ENCODE results near the gene KAT5.
"Not testable (repeated sequence)": the region's sequence is repeated elsewhere in the genome, so short reads cannot be mapped to it uniquely, and the experiment has no call there.

The KAT5 gene

GRCh38 chr11:65762169-65762568 lies 50.1 kb downstream of the KAT5 start:
- DNase-seq, result not testable (repeated sequence)

GRCh38 chr11:65762816-65763215 lies 50.8 kb downstream of the KAT5 start:
- not testable (repeated sequence) for DNase-seq

- DNase-seq, result no peak
These were observed 52.4 kb downstream of the KAT5 start for GRCh38 chr11:65764434-65764833.

- peak; percentile 79 for DNase-seq
These were observed 54.5 kb downstream of the KAT5 start for GRCh38 chr11:65766535-65766934.

- no peak for DNase-seq
These were observed 55.4 kb downstream of the KAT5 start for GRCh38 chr11:65767406-65767805.

GRCh38 chr11:65767806-65768205 lies 55.8 kb downstream of the KAT5 start:
- DNase-seq, result not testable (repeated sequence)
